Activated B cell treated with CpG ODN at 0.5 μM for 24 hours (primary cell): ENCODE results near the gene FASTK. TPM values are rescaled to one million over a fixed set of nuclear protein-coding genes. Genes with fewer than 3 reads are reported as not detected.
A peak's percentile ranks its signal among the peaks of the same experiment; 100 is the strongest.

Source experiments
- ATAC-seq: fragments of 200-7000 bp; cut with Tn5 transposase; one replicate; pipeline ENCODE4 v1.10.0; 2021; ENCODE audit warnings: low read depth, mild to moderate bottlenecking, moderate library complexity
- CTCF ChIA-PET: fragments of 350-600 bp; sonication (Branson Sonifier 250); formaldehyde crosslinking; loops from one replicate; lab custom pipeline; 2021; ENCODE audit warnings: antibody characterized with exemption; lab: Charles Lee
- POLR2A ChIA-PET: fragments of 350-600 bp; sonication (Branson Sonifier 250); formaldehyde crosslinking; loops from one replicate; lab custom pipeline; 2021; ENCODE audit warnings: antibody characterized with exemption; lab: Charles Lee
- DNase-seq: peaks from one replicate; pipeline ENCODE4 v3.0.0; 2022
- H3K27ac Mint-ChIP-seq: one replicate; pipeline ENCODE4 v1.8.0; 2020; ENCODE audit warnings: mixed read lengths
- H3K27me3 Mint-ChIP-seq: one replicate; pipeline ENCODE4 v1.8.0; 2021; ENCODE audit warnings: mixed read lengths
- H3K36me3 Mint-ChIP-seq: one replicate; pipeline ENCODE4 v1.8.0; 2021; ENCODE audit warnings: low read depth, mixed read lengths
- H3K4me1 Mint-ChIP-seq: one replicate; pipeline ENCODE4 v1.8.0; 2021; ENCODE audit warnings: mixed read lengths
- H3K4me3 Mint-ChIP-seq: one replicate; pipeline ENCODE4 v1.8.0; 2020; ENCODE audit warnings: mild to moderate bottlenecking, mixed read lengths
- H3K9me3 Mint-ChIP-seq: one replicate; pipeline ENCODE4 v1.8.0; 2020; ENCODE audit warnings: mixed read lengths
- intact Hi-C: fragments of 100-400 bp; cut with micrococcal nuclease; formaldehyde crosslinking; loops from one replicate; pipeline ENCODE4 v1.15.1; 2024
- total RNA-seq: library from RNA; stranded (reverse); gene quantifications from 2 replicates; pipeline ENCODE4 v1.2.3, GENCODE V29; 2022
- TF ChIP-seq, protein P1 (sequence below): fragments of 200-600 bp; IDR thresholded peaks from one replicate; pipeline ENCODE4 v1.8.0; 2022; ENCODE audit warnings: antibody characterized with exemption, mild to moderate bottlenecking

FASTK gene
- total RNA-seq, 1 donor from 2014 or later: 103 TPM

GRCh38 chr7:151088019-151088855 is 7.6 kb upstream of the FASTK start:
- Mint-ChIP-seq H3K36me3 (no peaks in the 10 kb centered on the region), H3K27ac (no peak overlapping the region), H3K9me3 (no peaks in the 10 kb centered on the region), H3K4me1 (peaks cover 33% of the 10 kb centered on the region), H3K27me3 (peaks cover 21% of the 10 kb centered on the region), H3K4me3 (peak overlapping the region; percentile 45)
- CTCF ChIA-PET: interaction anchor here (0.6 to 1.5 kb wide), 3 partner anchors 23 to 190 kb away, joined by 3 read pairs; no protein-coding TSS in a partner anchor
- TF ChIP-seq, protein P1, sequence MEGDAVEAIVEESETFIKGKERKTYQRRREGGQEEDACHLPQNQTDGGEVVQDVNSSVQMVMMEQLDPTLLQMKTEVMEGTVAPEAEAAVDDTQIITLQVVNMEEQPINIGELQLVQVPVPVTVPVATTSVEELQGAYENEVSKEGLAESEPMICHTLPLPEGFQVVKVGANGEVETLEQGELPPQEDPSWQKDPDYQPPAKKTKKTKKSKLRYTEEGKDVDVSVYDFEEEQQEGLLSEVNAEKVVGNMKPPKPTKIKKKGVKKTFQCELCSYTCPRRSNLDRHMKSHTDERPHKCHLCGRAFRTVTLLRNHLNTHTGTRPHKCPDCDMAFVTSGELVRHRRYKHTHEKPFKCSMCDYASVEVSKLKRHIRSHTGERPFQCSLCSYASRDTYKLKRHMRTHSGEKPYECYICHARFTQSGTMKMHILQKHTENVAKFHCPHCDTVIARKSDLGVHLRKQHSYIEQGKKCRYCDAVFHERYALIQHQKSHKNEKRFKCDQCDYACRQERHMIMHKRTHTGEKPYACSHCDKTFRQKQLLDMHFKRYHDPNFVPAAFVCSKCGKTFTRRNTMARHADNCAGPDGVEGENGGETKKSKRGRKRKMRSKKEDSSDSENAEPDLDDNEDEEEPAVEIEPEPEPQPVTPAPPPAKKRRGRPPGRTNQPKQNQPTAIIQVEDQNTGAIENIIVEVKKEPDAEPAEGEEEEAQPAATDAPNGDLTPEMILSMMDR: no peak
- intact Hi-C loops: loop anchor here (1.0 to 10.0 kb wide), 4 partner anchors 23 to 1463 kb away; partner anchors contain the start of gene PRKAG2
- DNase-seq (no peak), ATAC-seq (no peak)
- POLR2A ChIA-PET: interaction anchor here (1.4 kb wide), 1 partner anchor 17 kb away, joined by 3 read pairs; no protein-coding TSS in a partner anchor

- POLR2A ChIA-PET: interaction anchor here (1.0 to 1.4 kb wide), 2 partner anchors 18 to 59 kb away, joined by 3 to 4 read pairs; partner anchors contain the start of gene ABCB8
- Mint-ChIP-seq H3K27ac (no peak overlapping the region), H3K27me3 (peaks cover 21% of the 10 kb centered on the region), H3K4me1 (peaks cover 40% of the 10 kb centered on the region), H3K4me3 (peak overlapping the region; percentile 86), H3K9me3 (no peaks in the 10 kb centered on the region), H3K36me3 (peaks cover 4% of the 10 kb centered on the region)
- peak; percentile 50 for DNase-seq
- CTCF ChIA-PET: interaction anchor here (1.2 to 1.5 kb wide), 2 partner anchors 24 to 189 kb away, joined by 3 read pairs; no protein-coding TSS in a partner anchor
- intact Hi-C loops: loop anchor here (1.0 to 10.0 kb wide), 4 partner anchors 24 to 1463 kb away; partner anchors contain the start of gene PRKAG2
- no peak for ATAC-seq
- TF ChIP-seq, protein P1: no peak
Observed at GRCh38 chr7:151087245-151088018, 6.8 kb upstream of the FASTK start.

- intact Hi-C loops: loop anchor here (10.0 kb wide), 2 partner anchors 788 to 1462 kb away; partner anchors contain the start of gene PRKAG2
- Mint-ChIP-seq H3K4me1 (peaks cover 45% of the 10 kb centered on the region), H3K4me3 (peak overlapping the region; percentile 86), H3K27ac (no peak overlapping the region), H3K9me3 (no peaks in the 10 kb centered on the region), H3K27me3 (peaks cover 21% of the 10 kb centered on the region), H3K36me3 (peaks cover 4% of the 10 kb centered on the region)
- TF ChIP-seq, protein P1: no peak
- DNase-seq (no peak), ATAC-seq (no peak)
- ChIA-PET POLR2A (interaction anchor here (1.0 kb wide), 1 partner anchor 59 kb away, joined by 4 read pairs; the partner anchor contains the start of gene ABCB8), CTCF (interaction anchor here (1.2 to 1.5 kb wide), 2 partner anchors 25 to 189 kb away, joined by 3 read pairs; no protein-coding TSS in a partner anchor)
Observed at GRCh38 chr7:151086802-151087244, 6.2 kb upstream of the FASTK start.

GRCh38 chr7:151085691-151086620 is 5.3 kb upstream of the FASTK start, which contains the start of gene AGAP3:
Gene AGAP3, plus strand, starts transcription at chr7:151086475. Its CDS starts 267 bp downstream, at chr7:151086742.
- peak; percentile 52 for DNase-seq
- H3K27ac Mint-ChIP-seq: peak within 1 kb of the TSS; percentile 16
- H3K36me3 Mint-ChIP-seq: peaks cover 4% of the 10 kb centered on the region
- peaks cover 46% of the 10 kb centered on the region for H3K4me1 Mint-ChIP-seq
- TF ChIP-seq, protein P1: no peak
- ATAC-seq: peak; percentile 36
- ChIA-PET CTCF (no interaction called here), POLR2A (interaction anchor here (0.7 to 1.2 kb wide), 2 partner anchors 22 to 57 kb away, joined by 3 to 7 read pairs; partner anchors contain the start of gene ABCB8)
- intact Hi-C loops: loop anchor here (10.0 kb wide), 2 partner anchors 789 to 1461 kb away; partner anchors contain the start of gene PRKAG2
- H3K9me3 Mint-ChIP-seq: no peaks in the 10 kb centered on the region
- peaks cover 18% of the 10 kb centered on the region for H3K27me3 Mint-ChIP-seq
- H3K4me3 Mint-ChIP-seq: peak within 1 kb of the TSS; percentile 88
